HEK293T (cell line): ENCODE data around the gene MYNN.

ENCODE experiments used
- CTCF ChIA-PET: fragments of 350-600 bp; formaldehyde crosslinking; extraction: SDS; loops from one replicate; lab custom pipeline; 2021; ENCODE audit warnings: antibody characterized with exemption, inconsistent platforms; lab: Yijun Ruan, JAX
- POLR2A ChIA-PET: fragments of 350-600 bp; formaldehyde crosslinking; extraction: SDS; loops from one replicate; lab custom pipeline; 2020; ENCODE audit warnings: antibody characterized with exemption, inconsistent platforms; lab: Yijun Ruan, JAX
- DNase-seq: peaks from one replicate; pipeline ENCODE4 v3.0.0; 2012; ENCODE audit warnings: mixed read lengths; ENCODE audit errors: extremely low spot score
- ARNT ChIP-seq: fragments of 450-650 bp; IDR thresholded peaks from 2 replicates; pipeline ENCODE4 v1.6.1; 2017; ENCODE audit warnings: mild to moderate bottlenecking
- BHLHE40 ChIP-seq: fragments of 450-650 bp; IDR thresholded peaks from 2 replicates; pipeline ENCODE4 v1.6.1; 2016; ENCODE audit warnings: mild to moderate bottlenecking, moderate library complexity, borderline replicate concordance
- CTBP1 ChIP-seq: fragments of 450-650 bp; IDR thresholded peaks from 2 replicates; pipeline ENCODE4 v1.6.1; 2016; ENCODE audit warnings: borderline replicate concordance
- ELF4 ChIP-seq: fragments of 450-650 bp; IDR thresholded peaks from 2 replicates; pipeline ENCODE4 v1.6.1; 2017; ENCODE audit warnings: antibody characterized with exemption
- FOXA1 ChIP-seq: fragments of 450-650 bp; IDR thresholded peaks from 2 replicates; pipeline ENCODE4 v1.6.1; 2016; ENCODE audit warnings: mild to moderate bottlenecking
- FOXK2 ChIP-seq: fragments of 450-650 bp; IDR thresholded peaks from 2 replicates; pipeline ENCODE4 v1.6.1; 2016; ENCODE audit warnings: mild to moderate bottlenecking
- FOXM1 ChIP-seq: fragments of 450-650 bp; IDR thresholded peaks from 2 replicates; pipeline ENCODE4 v1.6.1; 2017; ENCODE audit warnings: mild to moderate bottlenecking, borderline replicate concordance
- HDGF ChIP-seq: fragments of 450-650 bp; IDR thresholded peaks from 2 replicates; pipeline ENCODE4 v1.6.1; 2017; ENCODE audit warnings: antibody characterized with exemption, borderline replicate concordance
- L3MBTL2 ChIP-seq: fragments of 450-650 bp; conservative IDR thresholded peaks from 2 replicates; pipeline ENCODE4 v1.6.1; 2016; ENCODE audit warnings: mild to moderate bottlenecking
- LEF1 ChIP-seq: fragments of 450-650 bp; IDR thresholded peaks from 2 replicates; pipeline ENCODE4 v1.6.1; 2017; ENCODE audit warnings: mild to moderate bottlenecking, borderline replicate concordance
- NFRKB ChIP-seq: fragments of 450-650 bp; IDR thresholded peaks from 2 replicates; pipeline ENCODE4 v1.6.1; 2016; ENCODE audit warnings: mild to moderate bottlenecking, moderate library complexity
- PKNOX1 ChIP-seq: fragments of 450-650 bp; IDR thresholded peaks from 2 replicates; pipeline ENCODE4 v1.6.1; 2016
- SP1 ChIP-seq: fragments of 450-650 bp; IDR thresholded peaks from 2 replicates; pipeline ENCODE4 v1.6.1; 2017
- SUZ12 ChIP-seq: fragments of 450-650 bp; IDR thresholded peaks from 2 replicates; pipeline ENCODE4 v1.6.1; 2016; ENCODE audit warnings: mild to moderate bottlenecking
- TARDBP ChIP-seq: fragments of 450-650 bp; IDR thresholded peaks from 2 replicates; pipeline ENCODE4 v1.6.1; 2016
- ZNF384 ChIP-seq: fragments of 450-650 bp; IDR thresholded peaks from 2 replicates; pipeline ENCODE4 v1.6.1; 2016

Gene MYNN

GRCh38 chr3:169781209-169781855 is 8.1 kb downstream of the MYNN start:
- CTCF ChIA-PET: no interaction called here

GRCh38 chr3:169787120-169787519 is 13.9 kb downstream of the MYNN start:
- no peak for TF ChIP-seq LEF1
- TF ChIP-seq ZNF384: no peak
- no peak for TF ChIP-seq ELF4
- no peak for TF ChIP-seq ARNT
- no peak for TF ChIP-seq BHLHE40
- no peak for TF ChIP-seq HDGF
- TF ChIP-seq FOXK2: no peak
- ChIA-PET CTCF (no interaction called here), POLR2A (no interaction called here)
- DNase-seq: no peak

More at GRCh38 chr3:169781209-169781855, 8.1 kb downstream of the MYNN start:
- TF ChIP-seq PKNOX1: no peak
- TF ChIP-seq SUZ12: no peak
- TF ChIP-seq NFRKB: no peak
- TF ChIP-seq HDGF: no peak
- no peak for TF ChIP-seq LEF1
- no peak for TF ChIP-seq ZNF384
- POLR2A ChIA-PET: no interaction called here
- DNase-seq: no peak

GRCh38 chr3:169787791-169788190 is 14.6 kb downstream of the MYNN start:
- ChIA-PET CTCF (no interaction called here), POLR2A (no interaction called here)
- DNase-seq: no peak
- TF ChIP-seq NFRKB (no peak), CTBP1 (no peak), FOXA1 (no peak), HDGF (no peak), PKNOX1 (no peak), L3MBTL2 (no peak), FOXK2 (no peak), SP1 (no peak), LEF1 (no peak), SUZ12 (no peak), FOXM1 (no peak), TARDBP (no peak)

- CTCF ChIA-PET: no interaction called here
- no peak for DNase-seq
- no peak for TF ChIP-seq PKNOX1
- no peak for TF ChIP-seq NFRKB
- no peak for TF ChIP-seq ARNT
- TF ChIP-seq ZNF384: no peak
- TF ChIP-seq FOXM1: no peak
- TF ChIP-seq LEF1: no peak
- no peak for TF ChIP-seq TARDBP
- TF ChIP-seq SP1: no peak
- no peak for TF ChIP-seq FOXA1
- no peak for TF ChIP-seq ELF4
- TF ChIP-seq CTBP1: no peak
- POLR2A ChIA-PET: interaction anchor here (0.9 kb wide), 1 partner anchor 21 kb away, joined by 3 read pairs; no protein-coding TSS in a partner anchor
Observed at GRCh38 chr3:169790219-169790618, 17.0 kb downstream of the MYNN start.

- ChIA-PET POLR2A (interaction anchor here (0.9 kb wide), 1 partner anchor 20 kb away, joined by 3 read pairs; no protein-coding TSS in a partner anchor), CTCF (no interaction called here)
- no peak for DNase-seq
- TF ChIP-seq ZNF384 (no peak), NFRKB (no peak)
Observed at GRCh38 chr3:169790687-169791429, 17.7 kb downstream of the MYNN start.

- POLR2A ChIA-PET: no interaction called here
- CTCF ChIA-PET: no interaction called here
- TF ChIP-seq TARDBP: no peak
- TF ChIP-seq BHLHE40: no peak
- no peak for TF ChIP-seq ARNT
- no peak for TF ChIP-seq ZNF384
- TF ChIP-seq LEF1: no peak
- TF ChIP-seq SUZ12: no peak
- TF ChIP-seq FOXA1: no peak
- TF ChIP-seq FOXK2: no peak
- no peak for TF ChIP-seq SP1
- no peak for TF ChIP-seq PKNOX1
- TF ChIP-seq FOXM1: no peak
- TF ChIP-seq ELF4: no peak
- no peak for TF ChIP-seq CTBP1
- TF ChIP-seq NFRKB: no peak
- TF ChIP-seq HDGF: no peak
- TF ChIP-seq L3MBTL2: no peak
- DNase-seq: no peak
Observed at GRCh38 chr3:169792359-169792758, 19.2 kb downstream of the MYNN start.
